Stimulated activated CD4-positive, alpha-beta T cell treated with anti-CD3 and anti-CD28 coated beads, Interleukin-2, amount 100 ng/mL, for 48 hours (primary cell): ENCODE data around the gene HSD11B2.

Source experiments
- DNase-seq, 2 donors: peaks; one replicate each; pipeline ENCODE4 v3.0.0-alpha.2; 2020

The HSD11B2 gene

DNA sequence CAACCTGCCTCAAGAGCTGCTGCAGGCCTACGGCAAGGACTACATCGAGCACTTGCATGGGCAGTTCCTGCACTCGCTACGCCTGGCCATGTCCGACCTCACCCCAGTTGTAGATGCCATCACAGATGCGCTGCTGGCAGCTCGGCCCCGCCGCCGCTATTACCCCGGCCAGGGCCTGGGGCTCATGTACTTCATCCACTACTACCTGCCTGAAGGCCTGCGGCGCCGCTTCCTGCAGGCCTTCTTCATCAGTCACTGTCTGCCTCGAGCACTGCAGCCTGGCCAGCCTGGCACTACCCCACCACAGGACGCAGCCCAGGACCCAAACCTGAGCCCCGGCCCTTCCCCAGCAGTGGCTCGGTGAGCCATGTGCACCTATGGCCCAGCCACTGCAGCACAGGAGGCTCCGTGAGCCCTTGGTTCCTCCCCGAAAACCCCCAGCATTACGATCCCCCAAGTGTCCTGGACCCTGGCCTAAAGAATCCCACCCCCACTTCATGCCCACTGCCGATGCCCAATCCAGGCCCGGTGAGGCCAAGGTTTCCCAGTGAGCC is 5.8 kb downstream of the HSD11B2 start:
- no peak for DNase-seq

GRCh38 chr16:67437513-67437912 is 6.6 kb downstream of the HSD11B2 start:
- no peak for DNase-seq

- DNase-seq: no peak
Observed at GRCh38 chr16:67438098-67438791, 7.3 kb downstream of the HSD11B2 start.

DNA sequence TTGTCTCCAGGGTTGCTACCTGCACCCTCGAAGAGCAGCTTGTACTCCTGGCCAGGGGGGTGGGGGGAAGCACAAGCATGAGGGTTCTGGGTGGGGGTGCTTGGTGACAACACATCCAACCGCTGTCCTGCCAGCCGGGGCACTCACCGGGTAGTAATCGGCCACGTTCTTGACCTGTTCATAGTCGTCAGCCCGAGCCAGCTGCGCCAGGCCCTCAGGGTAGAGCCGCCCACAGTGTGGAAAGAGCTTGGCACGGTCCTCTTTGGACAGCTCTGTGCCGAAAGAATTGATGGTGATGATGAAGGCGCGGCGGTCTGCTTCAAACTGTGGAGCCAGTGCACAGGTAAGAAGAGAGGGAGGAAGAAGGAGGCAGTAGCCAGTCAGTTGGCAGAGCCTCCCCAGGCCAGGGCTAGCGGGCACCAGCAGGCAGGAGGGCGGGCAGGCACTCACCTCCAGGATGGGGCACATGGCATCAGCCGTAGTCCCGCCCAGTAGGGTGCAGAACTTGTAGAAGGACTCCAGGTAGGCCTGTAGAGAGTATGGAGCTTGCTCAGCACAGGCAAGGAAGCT is 8.0 kb downstream of the HSD11B2 start:
- no peak for DNase-seq

GRCh38 chr16:67441271-67441753 is 10.4 kb downstream of the HSD11B2 start:
- DNase-seq: no peak

GRCh38 chr16:67441907-67442306 is 11.0 kb downstream of the HSD11B2 start:
- DNase-seq: no peak

GRCh38 chr16:67442581-67443255 is 11.8 kb downstream of the HSD11B2 start:
- DNase-seq: no peak

GRCh38 chr16:67443265-67443664 is 12.3 kb downstream of the HSD11B2 start:
- no peak for DNase-seq

- no peak for DNase-seq
Observed at GRCh38 chr16:67444259-67445125, 13.6 kb downstream of the HSD11B2 start.

DNA sequence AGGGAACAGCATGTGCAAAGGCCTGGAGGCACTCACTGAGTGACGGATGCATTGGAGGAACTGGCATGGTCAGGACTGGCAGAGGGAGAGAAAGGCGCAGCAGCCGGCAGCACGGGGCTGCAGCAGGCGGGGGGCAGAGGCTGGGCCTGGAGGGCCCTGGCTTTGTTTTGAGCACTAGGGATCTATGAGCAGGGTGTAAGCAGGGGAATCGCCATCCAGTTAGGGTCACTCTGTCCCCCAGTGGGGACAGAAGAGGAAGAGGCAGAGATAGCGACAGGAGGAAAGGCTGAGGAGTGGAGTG is 14.2 kb downstream of the HSD11B2 start:
- DNase-seq: no peak

- no peak for DNase-seq
Observed at GRCh38 chr16:67445441-67445912, 14.6 kb downstream of the HSD11B2 start.

GRCh38 chr16:67445913-67446907 is 15.3 kb downstream of the HSD11B2 start:
- no peak for DNase-seq

GRCh38 chr16:67446968-67447507 is 16.1 kb downstream of the HSD11B2 start:
- DNase-seq: no peak

DNA sequence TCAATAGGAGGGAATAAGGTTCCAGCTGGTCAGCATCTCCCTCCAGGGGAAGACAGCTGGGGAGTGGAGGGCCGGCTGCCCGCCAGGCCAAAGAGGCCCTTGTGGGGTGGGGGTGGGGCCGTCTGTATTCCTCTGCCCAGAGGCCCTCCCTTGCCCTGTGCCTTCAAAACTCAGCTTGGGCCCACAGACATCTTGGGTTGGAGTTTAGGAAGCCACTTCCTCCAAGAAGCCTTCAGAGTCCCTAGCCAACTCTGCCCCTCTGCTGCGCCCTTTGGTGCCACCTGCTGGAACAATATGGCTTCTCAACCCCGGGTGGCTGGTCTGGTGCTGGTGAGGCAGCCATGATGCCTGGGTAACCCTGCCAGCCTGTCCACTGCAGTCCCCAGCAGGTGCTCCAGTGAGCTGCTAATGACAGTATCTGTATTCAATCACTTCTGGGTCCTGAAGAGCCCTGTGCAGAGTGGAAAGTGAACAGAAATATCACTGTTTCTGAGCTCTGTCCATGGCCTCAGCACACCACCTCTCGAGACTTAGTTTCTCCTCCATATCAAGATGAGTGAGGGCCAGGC is 16.7 kb downstream of the HSD11B2 start:
- DNase-seq: peak; percentile 78 to 80

DNA sequence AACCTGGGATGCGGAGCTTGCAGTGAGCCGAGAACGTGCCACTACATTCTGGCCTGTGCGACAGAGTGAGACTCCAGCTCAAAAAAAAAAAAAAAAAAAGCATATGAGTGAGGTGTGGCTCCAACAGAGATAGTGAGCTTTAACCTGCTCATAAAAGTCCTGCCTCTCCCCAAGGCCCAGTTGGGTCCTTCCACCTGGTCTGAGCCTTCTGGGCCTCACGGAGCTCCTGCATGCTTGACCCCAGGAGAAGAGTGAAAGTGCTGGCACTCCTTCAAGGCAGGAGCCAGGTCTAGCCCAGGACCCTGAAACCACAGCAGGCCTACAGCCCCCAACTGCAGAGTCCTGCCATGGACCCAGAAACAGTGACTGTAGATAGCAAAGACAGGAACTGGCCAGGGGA is 17.7 kb downstream of the HSD11B2 start:
- no peak for DNase-seq

GRCh38 chr16:67449336-67449735 is 18.4 kb downstream of the HSD11B2 start:
- no peak for DNase-seq

DNA sequence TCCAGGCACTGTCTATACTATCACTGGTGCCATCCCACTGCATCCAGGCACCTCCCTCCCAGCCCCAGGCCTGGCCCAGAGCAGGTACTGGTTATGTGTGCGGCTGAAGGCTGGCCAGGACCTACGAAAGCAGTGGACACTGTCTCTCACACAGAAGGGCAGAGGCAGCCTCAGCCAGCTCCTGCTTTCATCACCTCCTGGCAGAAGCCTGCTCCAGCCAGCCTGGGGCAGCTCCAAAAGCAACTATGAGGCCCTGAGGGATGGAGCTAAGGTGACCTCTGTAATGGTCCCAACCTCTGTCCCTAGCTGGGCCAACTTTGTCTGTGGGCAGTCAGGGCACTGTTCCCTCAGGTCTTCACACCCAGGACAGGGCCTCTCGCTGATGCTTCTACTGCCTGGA is 18.8 kb downstream of the HSD11B2 start:
- DNase-seq: no peak

- DNase-seq: no peak
Observed at GRCh38 chr16:67451061-67451703, 20.3 kb downstream of the HSD11B2 start.

DNA sequence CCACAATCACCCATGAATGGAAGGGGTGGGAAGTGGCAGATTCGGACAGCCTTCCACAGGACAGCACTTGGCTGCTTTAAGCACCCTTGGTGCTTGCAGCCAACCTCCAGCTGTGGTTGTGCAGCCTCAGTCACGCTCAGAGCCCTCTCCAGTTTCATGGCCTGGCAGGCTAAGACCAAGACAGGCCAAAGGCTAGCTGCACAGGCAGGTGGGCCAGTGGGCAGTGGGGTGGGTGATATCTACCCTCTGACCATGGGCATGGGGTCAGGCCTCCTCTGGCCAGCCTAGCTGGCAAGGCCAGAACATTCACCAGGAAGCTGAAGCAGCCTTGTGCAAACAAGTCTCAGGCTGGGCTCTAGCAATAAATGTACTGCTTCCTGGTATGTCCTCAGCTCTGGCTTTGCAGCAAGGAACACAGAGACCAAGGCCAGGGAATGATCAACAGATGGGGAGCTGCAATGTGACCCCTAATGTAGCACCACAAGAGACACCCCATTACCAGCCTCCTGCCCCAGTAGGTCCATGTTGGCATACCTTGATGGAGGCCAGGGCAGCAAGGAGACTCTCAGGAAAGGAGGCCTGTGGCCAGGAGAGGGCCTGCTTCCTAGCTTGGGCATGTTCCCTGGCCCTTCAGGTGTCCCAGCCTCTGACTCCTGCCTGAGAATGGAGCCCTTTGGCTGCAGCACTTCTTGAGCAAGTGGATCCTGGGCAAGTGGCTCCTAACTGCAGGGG is 20.9 kb downstream of the HSD11B2 start:
- no peak for DNase-seq

DNA sequence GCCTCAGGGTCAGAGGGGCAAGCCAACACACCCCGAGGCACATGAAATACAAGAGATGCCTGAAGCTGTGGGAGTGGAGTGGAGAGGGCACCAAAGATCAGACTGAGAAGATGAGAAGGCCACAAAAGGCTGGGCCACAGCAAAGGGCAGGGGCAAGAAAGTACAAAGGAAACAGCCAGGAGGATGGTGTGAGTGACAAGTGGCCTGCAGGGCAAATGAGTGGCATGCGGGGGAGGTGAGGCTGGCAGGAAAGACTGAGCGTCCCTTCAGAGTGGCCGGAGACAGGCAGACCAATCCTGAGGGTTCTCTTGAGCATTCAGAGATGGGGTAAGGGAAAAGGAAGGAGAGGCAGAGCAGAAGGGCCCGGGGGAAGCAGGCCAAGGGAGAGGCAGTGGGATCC is 23.2 kb downstream of the HSD11B2 start:
- no peak for DNase-seq
